Common myeloid progenitor, CD34-positive (primary cell): ENCODE data around the gene ARHGAP22.

ENCODE experiments used
- CTCF ChIA-PET: fragments of 350-600 bp; sonication (Branson Sonifier 250); formaldehyde crosslinking; loops from one replicate; lab custom pipeline; 2021; ENCODE audit warnings: antibody characterized with exemption; lab: Charles Lee
- POLR2A ChIA-PET: fragments of 350-600 bp; sonication (Branson Sonifier 250); formaldehyde crosslinking; loops from one replicate; lab custom pipeline; 2021; ENCODE audit warnings: antibody characterized with exemption; lab: Charles Lee
- DNase-seq, 3 donors: peaks; one replicate each; pipeline versions ENCODE4 v3.0.0 to v3.0.0-alpha.2; 2013
- H3K27ac ChIP-seq, 2 experiments: 1 replicate in 1 of 2; 2 replicates in 1 of 2; pipeline ENCODE4 v1.7.0; 2013; ENCODE audit warnings: inconsistent platforms in 2 of 2, low read length in 2 of 2, mild to moderate bottlenecking in 2 of 2, low read depth in 1 of 2, moderate library complexity in 1 of 2; ENCODE audit not compliant: severe bottlenecking in 2 of 2, insufficient read depth in 1 of 2, poor library complexity in 1 of 2
- H3K27me3 ChIP-seq, 5 experiments: replicated peaks in 2 of 5; 1 replicate in 3 of 5; 2 replicates in 2 of 5; pipeline versions ENCODE4 v1.6.1 to v1.7.0; 2013; ENCODE audit warnings: low read length in 4 of 5, mild to moderate bottlenecking in 2 of 5, moderate library complexity in 2 of 5, inconsistent platforms in 1 of 5; ENCODE audit not compliant: insufficient read depth in 5 of 5, control insufficient read depth in 4 of 5
- H3K36me3 ChIP-seq, 4 experiments: 1 replicate in 2 of 4; 2 replicates in 2 of 4; pipeline versions ENCODE4 v1.6.1 to v1.7.0; 2013; ENCODE audit warnings: low read length in 3 of 4, control low read depth in 1 of 4, mild to moderate bottlenecking in 1 of 4; ENCODE audit not compliant: control insufficient read depth in 4 of 4, insufficient read depth in 4 of 4
- H3K4me1 ChIP-seq, 4 experiments: 1 replicate in 3 of 4; 2 replicates in 1 of 4; pipeline versions ENCODE4 v1.6.1 to v1.7.1; 2013; ENCODE audit warnings: low read length in 3 of 4, mild to moderate bottlenecking in 3 of 4, control low read depth in 1 of 4, inconsistent platforms in 1 of 4, moderate library complexity in 1 of 4; ENCODE audit not compliant: control insufficient read depth in 4 of 4, insufficient read depth in 4 of 4; ENCODE audit errors: control extremely low read depth in 1 of 4
- H3K4me3 ChIP-seq, 7 experiments: 1 replicate in 4 of 7; 2 replicates in 3 of 7; pipeline versions ENCODE4 v1.5.1 to v1.7.0; 2013; ENCODE audit warnings: mild to moderate bottlenecking in 7 of 7, low read length in 6 of 7, moderate library complexity in 6 of 7, inconsistent platforms in 2 of 7, low read depth in 2 of 7, control low read depth in 1 of 7; ENCODE audit not compliant: insufficient read depth in 4 of 7, control insufficient read depth in 1 of 7; ENCODE audit errors: extremely low read depth in 1 of 7
- H3K9me3 ChIP-seq, 5 experiments: 1 replicate in 4 of 5; 2 replicates in 1 of 5; pipeline versions ENCODE4 v1.6.1 to v1.7.1; 2013; ENCODE audit warnings: low read length in 4 of 5, mild to moderate bottlenecking in 2 of 5, inconsistent platforms in 1 of 5, low read depth in 1 of 5, moderate library complexity in 1 of 5; ENCODE audit not compliant: control insufficient read depth in 4 of 5, insufficient read depth in 2 of 5; ENCODE audit errors: control extremely low read depth in 1 of 5
- WGBS: methylation state at CpG from one replicate; pipeline ENCODE4 v1.1.5; 2013; ENCODE audit not compliant: insufficient coverage; 5-methylcytosine and 5-hydroxymethylcytosine counted together

ARHGAP22 gene

DNA sequence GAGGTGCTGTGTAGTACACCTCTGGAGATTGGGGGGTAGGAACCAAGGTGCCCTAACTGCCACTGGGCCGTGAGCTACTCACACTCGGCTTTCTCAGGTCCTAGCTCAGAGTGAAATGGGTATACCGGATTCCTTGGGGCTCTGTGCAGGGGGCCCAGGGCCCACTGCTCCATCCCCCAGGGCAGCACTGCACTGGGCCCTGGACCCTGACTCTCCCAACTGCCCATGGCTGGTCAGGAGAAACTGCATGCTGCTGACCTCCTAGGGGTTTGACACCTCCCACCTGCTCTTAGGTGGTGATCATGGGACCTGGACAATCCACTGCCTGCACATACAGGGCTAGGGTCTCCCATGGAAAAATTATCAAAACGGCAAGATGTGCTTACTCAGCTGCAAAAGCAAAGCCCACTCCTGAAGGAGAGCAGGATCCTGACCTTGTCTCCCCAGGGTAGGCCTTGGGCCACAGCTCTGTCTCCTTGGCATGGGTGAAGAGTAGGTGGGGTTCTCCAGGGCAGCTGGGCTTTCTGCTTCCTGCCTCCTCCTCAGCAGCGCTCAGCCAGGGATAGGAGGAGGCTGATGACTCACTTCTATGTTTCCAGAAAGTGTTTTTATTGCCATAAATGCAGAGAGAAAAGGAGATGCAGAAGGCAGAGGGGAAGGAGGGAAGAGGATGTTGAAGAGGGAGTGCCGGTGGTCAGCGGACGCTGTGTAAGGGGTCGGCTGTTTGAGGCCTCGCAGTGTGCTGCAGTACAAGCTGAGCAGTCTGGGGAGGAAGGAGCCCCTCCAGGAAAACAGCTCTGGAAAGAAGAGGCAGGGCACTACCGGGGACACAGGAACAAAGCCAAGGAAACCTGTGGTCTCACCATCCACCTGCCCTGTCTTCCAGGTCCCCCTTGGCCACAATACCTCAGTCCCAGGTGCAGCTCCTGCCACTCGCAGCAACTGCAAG, 107.8 kb downstream of the ARHGAP22 start:
- Histone ChIP-seq H3K36me3 (peaks cover 0 to 14% (median 6%) of the 10 kb centered on the region in 4 experiments), H3K27me3 (no peaks in the 10 kb centered on the region), H3K4me3 (peak overlapping the region in 3 of 7 experiments; percentile 20 to 49 (median 24)), H3K27ac (peak overlapping the region in 1 of 2 experiments; percentile 59), H3K4me1 (peaks cover 4 to 87% (median 85%) of the 10 kb centered on the region in 4 experiments), H3K9me3 (no peaks in the 10 kb centered on the region)
- CTCF ChIA-PET, result interaction anchor here (0.8 to 32.7 kb wide), 11 partner anchors 2 to 134 kb away, joined by 3 to 615 read pairs (median 5); no protein-coding TSS in a partner anchor
- 34% methylated on average over 10 of the region's 12 CpGs for WGBS
- POLR2A ChIA-PET, result no interaction called here
- DNase-seq, result peak in 2 of 3 donors; percentile 61 to 73

DNA sequence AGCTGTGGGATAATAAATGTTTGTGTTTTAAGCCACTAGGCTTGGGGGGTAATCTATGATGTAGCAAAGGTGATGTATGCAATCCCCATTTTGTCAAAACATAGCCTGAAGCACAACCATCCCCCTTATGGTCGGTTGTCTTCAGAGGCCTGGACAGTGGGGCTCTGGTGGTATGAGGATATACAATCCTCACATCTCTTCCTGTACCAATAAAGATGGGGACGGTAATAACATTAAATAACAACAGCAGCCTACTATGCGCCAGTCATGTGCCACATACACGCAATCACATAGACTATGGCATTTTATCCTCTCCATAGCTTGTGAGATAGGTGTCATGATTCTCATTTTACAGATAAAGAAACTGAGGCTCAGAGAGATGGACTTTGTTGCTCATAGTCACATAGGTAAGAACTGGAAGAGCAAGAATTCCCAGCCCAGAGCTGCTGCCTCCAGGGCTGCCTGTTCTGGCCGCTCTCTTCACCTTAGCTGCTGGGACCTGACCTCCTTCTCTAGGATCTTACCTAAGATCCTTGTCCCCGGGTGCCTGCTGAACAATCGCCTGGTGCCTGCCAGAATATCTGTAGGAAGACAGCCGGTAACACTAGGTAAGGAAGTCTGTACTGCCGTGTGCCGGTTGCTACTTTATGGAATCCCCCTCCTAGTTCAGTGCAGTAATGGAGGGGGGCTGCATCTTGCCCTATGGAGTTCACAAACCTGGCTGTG, 108.6 kb downstream of the ARHGAP22 start:
- H3K4me1 ChIP-seq, result peaks cover 9 to 87% (median 85%) of the 10 kb centered on the region in 4 experiments
- ChIA-PET POLR2A (no interaction called here), CTCF (interaction anchor here (0.9 to 32.7 kb wide), 10 partner anchors 2 to 160 kb away, joined by 3 to 615 read pairs (median 5); no protein-coding TSS in a partner anchor)
- peaks cover 0 to 14% (median 6%) of the 10 kb centered on the region in 4 experiments for H3K36me3 ChIP-seq
- WGBS, result 100% methylated on average over 4 of the region's 10 CpGs
- no peaks in the 10 kb centered on the region for H3K9me3 ChIP-seq
- peak overlapping the region in 1 of 2 experiments; percentile 59 for H3K27ac ChIP-seq
- no peak for DNase-seq
- no peaks in the 10 kb centered on the region for H3K27me3 ChIP-seq
- H3K4me3 ChIP-seq, result peak overlapping the region in 1 of 7 experiments; percentile 76

DNA sequence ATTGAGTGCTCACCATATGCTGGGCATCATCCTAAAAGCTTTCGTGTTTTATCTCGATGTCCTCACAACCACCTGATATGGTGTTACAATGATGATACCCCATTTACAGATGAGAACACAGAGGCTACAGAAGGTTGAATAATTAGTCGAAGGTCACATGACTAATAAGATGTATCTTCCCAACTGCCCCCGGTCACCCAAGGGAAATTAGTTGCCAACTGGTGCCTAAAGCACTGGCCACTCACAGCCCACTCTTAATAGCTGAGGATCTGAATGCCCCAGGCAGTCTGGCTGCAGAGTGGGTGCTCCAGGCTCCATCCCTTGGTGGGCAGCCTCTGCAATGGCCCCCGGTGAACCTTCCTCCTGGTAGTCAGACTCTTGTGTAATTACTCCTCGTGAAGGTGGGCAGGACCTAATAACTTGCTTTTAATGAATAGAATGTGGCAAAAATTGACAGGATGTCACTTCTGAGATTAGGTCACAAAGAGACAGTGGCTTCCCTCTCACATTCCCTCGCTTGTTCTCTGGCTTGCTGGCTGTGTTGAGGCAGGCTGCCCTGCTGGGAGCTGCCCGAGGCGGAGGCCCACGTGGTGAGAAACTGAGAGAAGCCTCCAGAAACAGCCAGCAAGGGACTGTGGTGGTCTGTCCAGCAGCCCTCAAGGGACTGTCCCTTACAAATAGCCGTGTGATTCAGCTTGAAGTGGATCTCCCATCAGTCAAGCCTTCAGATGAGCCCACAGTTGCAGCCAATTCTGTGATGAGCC, 109.4 kb downstream of the ARHGAP22 start:
- H3K4me3 ChIP-seq, result peak overlapping the region in 2 of 7 experiments; percentile 65 to 76
- WGBS, result 94% methylated on average over 10 of the region's 11 CpGs
- ChIA-PET CTCF (interaction anchor here (0.9 to 32.7 kb wide), 9 partner anchors 3 to 161 kb away, joined by 3 to 615 read pairs (median 7); no protein-coding TSS in a partner anchor), POLR2A (no interaction called here)
- no peaks in the 10 kb centered on the region for H3K27me3 ChIP-seq
- H3K36me3 ChIP-seq, result peaks cover 2 to 14% (median 7%) of the 10 kb centered on the region in 4 experiments
- no peak for DNase-seq
- H3K4me1 ChIP-seq, result peaks cover 11 to 90% (median 87%) of the 10 kb centered on the region in 4 experiments
- H3K9me3 ChIP-seq, result no peaks in the 10 kb centered on the region
- H3K27ac ChIP-seq, result no peak overlapping the region

DNA sequence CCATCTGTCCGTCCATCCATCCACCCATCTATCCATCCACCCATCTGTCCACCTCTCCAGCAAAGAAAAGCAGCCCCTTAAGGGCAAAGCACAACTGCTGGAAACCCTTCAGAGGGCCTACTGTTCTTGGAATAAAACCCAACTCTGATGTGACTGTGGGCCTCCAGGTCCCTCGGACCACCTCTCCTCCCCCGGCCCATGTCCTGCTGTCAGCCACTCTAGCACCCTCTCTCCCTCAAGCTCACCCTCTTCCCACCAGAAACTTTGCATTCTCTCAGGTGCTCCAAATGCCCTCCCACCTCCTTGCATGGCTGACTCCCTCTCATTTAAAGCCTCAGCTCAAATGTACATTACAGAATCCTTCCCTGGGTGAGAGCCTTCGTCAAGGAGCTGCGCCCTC, 110.3 kb downstream of the ARHGAP22 start:
- no peak overlapping the region for H3K27ac ChIP-seq
- CTCF ChIA-PET, result interaction anchor here (1.0 to 32.7 kb wide), 7 partner anchors 4 to 58 kb away, joined by 3 to 615 read pairs (median 23); no protein-coding TSS in a partner anchor
- WGBS, result 92% methylated on average over 5 of the region's 5 CpGs
- DNase-seq, result no peak
- peak overlapping the region in 2 of 7 experiments; percentile 65 to 76 for H3K4me3 ChIP-seq
- POLR2A ChIA-PET, result interaction anchor here (1.6 kb wide), 1 partner anchor 25 kb away, joined by 7 read pairs; no protein-coding TSS in a partner anchor
- no peaks in the 10 kb centered on the region for H3K27me3 ChIP-seq
- peaks cover 2 to 17% (median 8%) of the 10 kb centered on the region in 4 experiments for H3K36me3 ChIP-seq
- H3K9me3 ChIP-seq, result no peaks in the 10 kb centered on the region
- peaks cover 11 to 97% (median 88%) of the 10 kb centered on the region in 4 experiments for H3K4me1 ChIP-seq

DNA sequence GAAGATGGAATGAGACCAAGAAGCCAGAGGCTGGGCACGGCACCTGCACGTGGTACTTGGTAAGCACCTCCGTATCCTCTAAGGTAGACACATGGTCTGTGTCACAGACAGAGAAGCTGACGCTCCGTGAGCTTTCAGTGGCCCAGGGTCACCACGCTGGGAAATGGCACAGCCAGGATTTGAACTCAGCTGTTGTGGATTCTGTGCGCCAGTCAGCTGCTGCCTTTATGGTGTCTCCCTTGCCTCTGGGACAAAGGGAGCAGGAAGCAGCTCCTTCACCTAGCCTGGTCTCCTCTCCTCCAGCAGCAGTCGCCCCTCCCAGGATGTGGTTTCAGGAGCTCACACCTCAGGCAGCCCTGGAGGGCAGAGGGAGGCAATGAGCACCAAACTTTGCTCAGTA, 110.8 kb downstream of the ARHGAP22 start:
- no peaks in the 10 kb centered on the region for H3K9me3 ChIP-seq
- 52% methylated on average over 8 of the region's 8 CpGs for WGBS
- ChIA-PET CTCF (interaction anchor here (1.0 to 32.7 kb wide), 8 partner anchors 5 to 49 kb away, joined by 4 to 615 read pairs (median 17); no protein-coding TSS in a partner anchor), POLR2A (interaction anchor here (0.6 to 1.6 kb wide), 2 partner anchors 24 to 111 kb away, joined by 6 to 7 read pairs; no protein-coding TSS in a partner anchor)
- H3K4me3 ChIP-seq, result peak overlapping the region in 4 of 7 experiments; percentile 3 to 76 (median 70)
- DNase-seq, result no peak
- H3K27me3 ChIP-seq, result no peaks in the 10 kb centered on the region
- peaks cover 11 to 95% (median 84%) of the 10 kb centered on the region in 4 experiments for H3K4me1 ChIP-seq
- peak overlapping the region in 1 of 2 experiments; percentile 59 for H3K27ac ChIP-seq
- H3K36me3 ChIP-seq, result peaks cover 2 to 15% (median 9%) of the 10 kb centered on the region in 4 experiments
